ENCODE data around the gene AKAP17A. TPM values are rescaled to one million over a fixed set of nuclear protein-coding genes. Genes with fewer than 3 reads are reported as not detected.

Gene AKAP17A
- total RNA-seq, 4 donors from 2014 or later, result 56.7 to 82.6 (median 63.1) TPM

GRCh38 chrX:1601051-1601767 is 9.8 kb downstream of the AKAP17A start:
- H3K4me3 ChIP-seq (replicated peaks in 1 of 3), result no peak overlapping the region
- DNase-seq, result no peak
- intact Hi-C loops (cut with DNase I), result no loop called here
- no peaks in the 10 kb centered on the region for H3K4me1 ChIP-seq
- 96 to 98% methylated on average over 53 to 54 of the region's 58 CpGs for whole genome bisulfite sequencing, 2 donors
- H3K27me3 ChIP-seq, result no peaks in the 10 kb centered on the region
- no peaks in the 10 kb centered on the region for H3K9me3 ChIP-seq
- peaks cover 62% of the 10 kb centered on the region in 2 donors for H3K36me3 ChIP-seq
- no peak overlapping the region for H3K27ac ChIP-seq
- TF ChIP-seq POLR2A (IDR thresholded peaks at IDR 0.05) (no peak), CTCF (IDR thresholded peaks at IDR 0.05) (no peak)

GRCh38 chrX:1601768-1602085 is 10.3 kb downstream of the AKAP17A start:
- no peaks in the 10 kb centered on the region for H3K9me3 ChIP-seq
- H3K27me3 ChIP-seq, result no peaks in the 10 kb centered on the region
- no peaks in the 10 kb centered on the region for H3K4me1 ChIP-seq
- H3K27ac ChIP-seq, result no peak overlapping the region
- DNase-seq, result no peak
- intact Hi-C loops (cut with DNase I), result no loop called here
- 91 to 97% methylated on average over 15 of the region's 15 CpGs for WGBS, 2 donors
- no peak for TF ChIP-seq POLR2A (IDR thresholded peaks at IDR 0.05)
- no peak for TF ChIP-seq CTCF (IDR thresholded peaks at IDR 0.05)
- H3K36me3 ChIP-seq, result peaks cover 61 to 62% of the 10 kb centered on the region in 2 donors
- no peak overlapping the region for H3K4me3 ChIP-seq (replicated peaks in 1 of 3)

- Histone ChIP-seq H3K4me1 (no peaks in the 10 kb centered on the region), H3K4me3 (replicated peaks in 1 of 3) (no peak overlapping the region), H3K27me3 (no peaks in the 10 kb centered on the region), H3K36me3 (peaks cover 55 to 57% of the 10 kb centered on the region in 2 donors), H3K27ac (no peak overlapping the region), H3K9me3 (no peaks in the 10 kb centered on the region)
- no peak for DNase-seq
- intact Hi-C loops (cut with DNase I), result no loop called here
- 98% methylated on average over 12 of the region's 12 CpGs for WGBS, 2 donors
- TF ChIP-seq CTCF (IDR thresholded peaks at IDR 0.05), result no peak
- no peak for TF ChIP-seq POLR2A (IDR thresholded peaks at IDR 0.05)
Measured at GRCh38 chrX:1602299-1602698, 10.9 kb downstream of the AKAP17A start.

GRCh38 chrX:1606496-1606895 is 15.1 kb downstream of the AKAP17A start:
- 94 to 96% methylated on average over 11 of the region's 11 CpGs for WGBS, 2 donors
- Histone ChIP-seq H3K4me3 (replicated peaks in 1 of 3) (no peak overlapping the region), H3K36me3 (peaks cover 17% of the 10 kb centered on the region in 2 donors), H3K4me1 (no peaks in the 10 kb centered on the region), H3K9me3 (no peaks in the 10 kb centered on the region), H3K27me3 (no peaks in the 10 kb centered on the region), H3K27ac (no peak overlapping the region)
- intact Hi-C loops (cut with DNase I), result no loop called here
- no peak for TF ChIP-seq POLR2A (IDR thresholded peaks at IDR 0.05)
- TF ChIP-seq CTCF (IDR thresholded peaks at IDR 0.05), result no peak
- DNase-seq, result no peak

GRCh38 chrX:1609311-1609710 is 17.9 kb downstream of the AKAP17A start:
- no peaks in the 10 kb centered on the region for H3K27me3 ChIP-seq
- no peak for DNase-seq
- H3K27ac ChIP-seq, result no peak overlapping the region
- H3K4me1 ChIP-seq, result no peaks in the 10 kb centered on the region
- H3K9me3 ChIP-seq, result no peaks in the 10 kb centered on the region
- H3K36me3 ChIP-seq, result no peaks in the 10 kb centered on the region
- 85 to 91% methylated on average over 10 to 11 of the region's 11 CpGs for WGBS, 2 donors
- no peak overlapping the region for H3K4me3 ChIP-seq (replicated peaks in 1 of 3)
- no peak for TF ChIP-seq POLR2A (IDR thresholded peaks at IDR 0.05)
- TF ChIP-seq CTCF (IDR thresholded peaks at IDR 0.05), result no peak
- intact Hi-C loops (cut with DNase I), result no loop called here

Measured in thyroid gland (tissue), 4 donors.